Activated T-helper 1 cell treated with Interleukin-2 at 50 U/mL for 16 hours (primary cell): Measurements from ENCODE around the gene DAGLB.
"Not testable (repeated sequence)": the region's sequence is repeated elsewhere in the genome, so short reads cannot be mapped to it uniquely, and the experiment has no call there.

ENCODE experiments used
- DNase-seq: peaks from one replicate; pipeline ENCODE4 v3.0.0-alpha.2; 2020; ENCODE audit warnings: low read depth

The DAGLB gene

DNA sequence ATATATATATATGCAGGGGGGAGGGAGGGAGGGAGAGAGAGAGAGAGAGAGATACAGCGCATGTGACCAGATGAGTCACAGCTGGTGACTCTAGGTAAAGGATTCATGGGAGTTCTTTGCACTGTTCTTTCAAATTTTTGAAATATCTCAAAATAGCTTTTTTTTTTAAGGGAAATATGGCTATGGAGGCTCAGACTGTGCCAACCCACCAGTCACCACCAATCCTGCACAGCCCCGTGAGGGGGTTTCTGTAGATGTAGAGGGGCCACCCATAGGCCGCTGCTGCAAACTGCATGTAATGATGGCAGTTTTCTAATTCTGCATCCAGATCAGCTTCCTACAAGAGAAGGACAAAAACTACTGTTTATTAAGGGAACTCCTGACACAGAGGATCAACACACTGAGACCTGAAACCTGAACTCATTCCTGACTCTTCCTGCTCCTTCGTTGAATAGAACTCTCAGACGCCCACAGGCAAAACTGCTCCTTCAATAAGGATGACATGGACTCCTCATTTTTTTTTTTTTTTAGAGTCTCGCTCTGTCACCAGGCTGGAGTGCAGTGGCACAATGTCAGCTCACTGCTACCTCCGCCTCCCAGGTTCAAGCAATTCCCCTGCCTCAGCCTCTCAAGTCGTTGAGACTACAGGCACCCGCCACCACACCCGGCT lies 17.3 kb downstream of the DAGLB start:
- no peak for DNase-seq

DNA sequence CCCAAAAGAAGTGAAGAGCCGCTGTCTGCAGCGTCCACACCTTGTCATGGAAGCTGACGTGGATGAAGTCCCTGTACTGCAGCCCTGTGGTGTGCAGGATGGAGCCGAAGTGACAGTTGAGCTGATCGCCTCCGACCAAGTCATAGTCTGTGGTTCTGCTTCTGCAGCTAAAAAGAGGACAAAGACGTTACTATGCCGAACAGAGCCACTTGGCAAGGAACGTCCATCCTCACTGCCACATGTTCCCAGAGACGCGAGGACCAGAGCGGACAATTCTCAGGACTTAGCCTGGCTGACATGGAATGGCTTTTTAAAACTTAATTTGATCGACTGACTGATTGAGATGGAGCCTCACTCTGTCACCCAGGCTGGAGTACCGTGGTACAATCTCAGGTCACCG lies 21.8 kb downstream of the DAGLB start:
- no peak for DNase-seq

DNA sequence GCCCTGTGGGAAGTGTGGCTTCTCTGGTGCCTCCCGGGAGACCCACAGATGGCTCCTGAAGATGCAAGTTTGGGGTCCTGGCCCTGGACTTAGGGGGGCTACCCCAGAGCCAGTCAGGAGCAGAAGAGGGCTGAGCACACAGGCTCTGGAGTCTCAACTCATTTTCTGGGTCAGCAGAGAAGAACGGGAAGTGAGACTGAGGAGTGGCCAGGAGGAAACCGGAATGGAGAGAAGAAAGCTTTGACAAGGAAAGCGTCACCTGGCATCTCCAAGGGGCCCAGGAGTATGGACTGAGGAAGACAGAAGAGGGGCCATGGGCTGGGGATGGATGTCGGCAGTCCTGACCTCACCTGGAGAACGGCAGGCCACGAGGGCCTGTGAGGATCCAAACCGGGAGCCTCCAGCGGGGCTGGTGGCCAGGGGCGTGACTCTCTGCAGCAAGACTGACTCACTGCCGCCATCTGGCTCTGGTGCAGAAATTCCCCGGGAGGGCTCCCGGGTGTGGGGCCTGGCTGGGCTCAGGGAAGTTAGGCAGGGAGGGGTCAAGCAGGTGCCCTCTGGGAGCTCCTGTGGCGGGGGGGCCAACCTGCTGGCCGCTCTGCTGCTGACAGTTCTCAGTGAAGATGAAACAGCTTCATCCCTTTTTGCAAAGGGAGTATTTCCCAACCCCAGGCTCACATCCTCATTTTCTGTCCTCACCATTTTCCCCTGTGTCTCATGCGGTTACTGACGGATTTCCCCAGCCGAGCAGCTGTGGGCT lies 23.6 kb downstream of the DAGLB start:
- DNase-seq: no peak

DNA sequence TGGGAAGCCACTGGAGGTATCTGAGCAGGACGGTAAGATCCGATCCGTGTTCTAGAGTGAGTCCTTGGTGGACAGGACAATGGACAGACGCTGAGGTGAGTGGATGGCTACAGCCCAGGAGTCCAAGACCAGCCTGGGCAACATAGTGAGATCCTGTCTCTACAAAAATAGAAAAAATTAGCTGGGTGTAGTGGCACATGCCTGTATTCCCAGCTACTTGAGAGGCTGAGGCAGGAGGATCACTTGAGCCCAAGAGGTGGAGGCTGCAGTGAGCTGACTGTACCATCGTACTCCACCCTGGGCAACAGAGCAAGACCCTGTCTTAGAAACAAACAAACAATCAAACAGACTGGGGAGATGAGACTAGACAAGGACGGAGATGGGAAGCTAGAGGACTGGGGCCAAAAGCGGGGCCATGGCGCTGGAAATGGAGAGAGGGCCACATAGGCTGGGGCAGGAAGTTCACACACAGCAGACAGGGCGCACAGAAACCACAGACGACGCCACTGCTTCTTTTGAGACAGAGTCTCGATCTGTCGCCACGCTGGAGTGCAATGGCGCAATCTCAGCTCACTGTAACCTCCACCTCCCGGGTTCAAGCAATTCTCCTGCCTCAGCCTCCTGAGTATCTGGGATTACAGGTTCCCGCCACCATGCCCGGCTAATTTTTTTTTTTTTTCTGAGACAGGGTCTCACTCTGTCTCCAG lies 24.7 kb downstream of the DAGLB start:
- no peak for DNase-seq

DNA sequence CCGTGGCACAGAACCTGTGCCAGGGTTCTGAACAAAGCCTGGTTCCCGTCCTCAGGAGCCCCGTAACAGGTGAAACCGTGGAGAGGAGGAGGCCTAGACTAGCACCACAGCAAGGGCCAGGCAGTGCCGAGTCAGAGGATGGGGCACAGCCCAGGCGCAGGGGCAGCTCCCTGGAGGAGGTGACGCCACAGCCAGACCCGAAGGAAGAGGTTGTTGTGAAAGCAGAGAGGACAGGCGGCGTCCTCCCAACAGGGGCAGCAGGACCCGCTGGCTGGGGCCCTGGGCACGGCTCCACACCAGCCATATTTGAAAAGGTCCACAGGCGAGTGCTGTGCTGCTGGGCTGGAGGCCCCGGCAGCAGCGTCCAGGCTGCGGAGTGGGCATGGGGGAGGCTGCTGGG lies 25.7 kb downstream of the DAGLB start:
- DNase-seq: no peak

DNA sequence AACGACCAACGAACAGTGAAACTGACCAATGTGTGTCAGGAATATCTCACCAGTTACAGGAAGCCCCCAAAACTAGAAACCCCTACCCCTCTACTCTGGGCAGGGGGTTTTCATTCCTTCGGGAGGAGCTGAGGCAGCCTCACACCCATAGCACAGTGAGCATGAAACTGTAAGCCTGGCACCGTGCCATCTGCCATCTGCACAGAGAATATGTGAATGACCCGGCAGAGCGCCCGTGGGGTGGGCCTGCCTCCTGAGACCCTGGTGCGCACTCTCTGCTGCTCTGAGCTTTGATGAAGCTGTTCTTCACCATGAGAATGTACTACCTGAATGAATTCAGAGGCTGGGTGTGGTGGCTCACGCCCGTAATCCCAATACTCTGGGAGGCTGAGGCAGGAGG lies 27.1 kb downstream of the DAGLB start:
- no peak for DNase-seq

DNA sequence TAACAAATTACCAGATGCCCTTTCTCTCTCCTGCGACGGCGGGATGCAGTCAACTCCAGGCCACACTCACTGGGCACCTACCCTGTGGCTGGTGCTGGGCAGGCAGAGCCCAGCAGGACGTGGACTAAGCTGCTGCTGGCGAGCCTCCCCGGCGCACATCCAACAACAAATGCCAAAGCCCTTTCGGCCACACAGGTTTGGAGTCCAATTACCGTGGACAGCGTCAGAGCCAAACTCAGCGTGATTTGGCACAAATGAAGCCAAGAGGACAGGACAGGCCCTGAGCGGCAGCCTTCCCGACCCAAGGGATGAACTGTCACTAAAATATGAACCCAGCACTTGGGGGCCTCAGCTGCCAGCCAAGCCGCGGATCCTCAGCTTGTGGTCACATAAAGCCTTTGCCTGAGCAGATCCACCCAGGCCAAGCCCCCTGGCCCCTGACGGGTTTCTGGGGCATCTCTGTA lies 28.4 kb downstream of the DAGLB start:
- DNase-seq: no peak

DNA sequence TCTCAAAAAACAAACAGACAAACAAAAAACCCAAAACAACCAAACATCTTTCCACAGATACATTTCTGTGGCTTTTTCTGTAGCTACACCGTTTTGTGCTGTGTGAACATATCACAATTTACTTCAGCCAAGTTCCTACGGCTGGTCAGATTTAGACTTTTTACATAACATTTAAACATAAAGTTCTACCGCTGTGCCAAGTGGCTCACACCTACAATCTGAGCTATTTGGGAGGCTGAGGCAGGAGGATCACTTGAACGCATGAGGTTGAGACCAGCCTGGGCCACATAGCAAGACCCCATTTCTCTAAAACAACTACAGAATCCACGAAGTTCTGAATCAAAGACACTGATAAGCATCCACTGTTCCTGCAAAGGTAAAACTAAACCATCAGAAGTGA lies 30.3 kb downstream of the DAGLB start:
- no peak for DNase-seq

DNA sequence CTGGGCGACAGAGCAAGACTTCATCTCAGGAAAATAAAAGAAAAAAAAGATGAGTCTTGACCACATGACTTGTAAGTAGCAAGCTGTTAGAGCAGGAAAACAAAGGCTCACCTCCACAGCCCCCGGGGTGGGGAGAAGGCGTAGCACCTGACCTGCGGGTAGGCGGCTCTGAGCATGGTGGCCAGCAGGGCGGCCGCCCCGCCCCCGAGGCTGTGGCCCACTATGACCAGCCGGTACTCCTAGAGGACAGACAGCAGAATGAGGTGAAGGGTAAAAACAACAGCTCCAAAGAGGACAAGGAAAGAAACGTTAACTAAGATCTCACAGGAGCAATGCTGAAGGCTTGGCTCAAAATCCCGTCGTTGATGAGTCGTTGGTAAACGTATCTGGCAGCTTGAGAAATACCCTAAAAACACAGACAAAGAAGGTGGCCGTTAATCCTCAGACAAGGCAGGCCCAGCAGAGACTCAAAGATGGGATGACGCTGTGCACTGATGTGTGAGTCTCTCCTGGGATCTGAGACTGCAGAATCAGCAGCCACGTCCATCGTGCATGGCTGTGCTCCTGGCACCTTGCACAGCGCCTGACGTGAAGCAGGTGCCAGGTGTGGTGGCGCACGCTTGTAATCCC lies 31.1 kb downstream of the DAGLB start:
- no peak for DNase-seq

DNA sequence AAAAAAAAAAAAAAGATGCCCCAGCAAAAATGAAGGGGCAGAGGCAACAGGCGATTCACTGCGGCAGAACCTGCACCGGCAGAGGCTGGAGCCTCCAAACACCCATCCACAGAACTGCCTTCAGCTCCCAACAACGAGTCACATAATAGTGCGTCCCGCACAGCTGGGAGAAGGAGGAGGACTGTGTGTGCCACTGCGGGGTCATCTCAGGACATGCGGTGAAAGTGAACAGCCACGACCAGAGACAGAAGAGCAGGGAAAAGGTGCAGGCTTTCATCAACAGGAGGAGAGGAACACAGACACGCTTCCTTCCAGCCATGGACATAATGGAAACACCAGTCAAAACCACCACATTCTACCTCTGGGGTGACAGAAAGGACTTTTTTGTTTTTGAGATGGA lies 34.1 kb downstream of the DAGLB start:
- no peak for DNase-seq

DNA sequence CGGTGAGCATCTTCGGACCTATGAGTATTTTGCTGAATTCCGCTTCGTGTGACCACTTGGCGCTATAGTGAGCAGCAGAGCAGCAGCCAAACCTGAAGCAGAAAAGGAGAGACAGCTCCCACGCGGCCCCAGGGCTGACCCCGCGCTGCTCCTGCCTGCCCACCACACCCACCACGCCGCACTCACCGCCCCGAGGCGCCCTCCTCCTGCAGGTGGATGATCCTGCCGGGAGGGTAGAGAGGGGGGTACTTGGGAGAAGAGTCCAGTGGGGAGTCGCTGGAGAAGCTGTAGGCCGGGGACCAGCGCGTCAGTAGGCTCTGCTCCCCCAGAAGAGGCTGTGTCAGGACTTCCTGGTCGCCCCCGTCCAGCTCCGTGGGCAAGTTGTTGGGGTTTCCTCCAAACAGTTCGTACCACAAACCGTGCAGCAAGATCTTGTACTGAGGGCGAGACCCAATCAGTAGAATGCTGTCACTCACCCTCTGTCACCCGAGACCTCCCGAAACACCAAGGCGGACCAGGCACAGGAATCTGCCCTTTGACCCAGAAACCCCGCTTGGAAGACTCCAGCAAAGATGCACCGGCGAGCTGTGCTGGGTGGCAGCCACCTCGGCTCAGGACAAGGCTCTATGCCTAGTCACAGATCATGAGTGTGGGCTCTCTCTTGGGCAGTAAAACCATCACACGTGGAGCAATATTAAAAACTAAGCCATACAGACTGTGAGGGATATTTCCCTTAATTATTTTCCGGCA lies 37.6 kb downstream of the DAGLB start:
- DNase-seq: no peak

DNA sequence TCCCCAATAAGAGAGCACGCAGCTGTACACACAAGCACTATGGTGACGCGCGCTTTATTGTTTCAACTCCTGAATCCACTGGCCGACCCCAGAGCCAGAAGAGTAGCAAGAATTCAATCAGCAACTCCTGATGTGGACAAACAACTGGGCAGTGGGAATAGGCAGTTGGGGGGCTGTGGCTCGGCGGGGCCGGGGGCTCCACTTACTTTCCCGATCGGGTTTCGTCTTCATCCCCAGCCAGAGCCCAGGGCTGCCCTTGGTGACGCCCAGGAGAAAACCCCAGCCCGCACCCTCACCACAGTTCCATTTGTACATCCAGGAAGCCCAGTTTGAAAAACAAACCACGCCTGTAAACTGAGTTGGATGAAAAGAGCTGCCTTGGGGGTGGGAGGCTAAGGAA lies 38.7 kb downstream of the DAGLB start:
- DNase-seq: no peak

DNA sequence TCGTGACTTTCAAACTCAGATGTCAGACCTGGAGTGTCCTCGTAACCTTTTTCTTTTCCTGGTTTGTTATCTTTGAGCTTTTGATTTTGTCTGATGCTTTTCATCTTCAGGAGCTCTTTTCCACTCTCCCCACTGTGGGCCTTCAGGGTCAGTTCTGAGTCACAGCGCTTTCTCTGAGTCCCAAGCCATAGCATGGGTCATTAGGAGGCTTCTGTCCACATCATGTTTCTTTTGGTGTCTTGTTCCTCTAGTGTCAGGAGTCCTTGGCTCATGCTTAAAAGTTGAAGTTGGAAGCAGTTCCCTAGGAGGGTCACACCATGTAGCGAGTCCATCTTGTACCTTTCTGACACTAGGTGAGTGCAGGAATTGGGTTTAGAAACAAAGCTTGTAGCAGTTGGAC lies 40.3 kb downstream of the DAGLB start:
- DNase-seq: no peak

DNA sequence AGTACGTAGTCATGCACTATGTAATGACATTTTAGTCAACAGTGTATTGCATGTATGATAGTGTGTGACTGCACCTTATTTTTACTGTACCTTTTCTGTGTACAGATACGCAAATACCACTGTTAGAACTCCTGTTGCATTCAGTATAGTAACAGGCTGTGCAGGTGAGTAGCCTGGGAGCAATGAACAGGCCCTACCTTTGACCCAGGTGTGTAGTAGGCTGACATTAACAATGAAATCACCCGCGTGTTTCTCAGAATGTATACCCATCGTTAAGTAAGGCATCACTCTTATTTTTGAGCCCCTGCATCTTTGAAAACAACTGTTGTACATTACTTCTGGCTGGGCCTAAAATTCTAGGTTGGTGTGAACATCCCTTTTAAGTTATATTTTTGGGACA lies 41.6 kb downstream of the DAGLB start:
- no peak for DNase-seq

DNA sequence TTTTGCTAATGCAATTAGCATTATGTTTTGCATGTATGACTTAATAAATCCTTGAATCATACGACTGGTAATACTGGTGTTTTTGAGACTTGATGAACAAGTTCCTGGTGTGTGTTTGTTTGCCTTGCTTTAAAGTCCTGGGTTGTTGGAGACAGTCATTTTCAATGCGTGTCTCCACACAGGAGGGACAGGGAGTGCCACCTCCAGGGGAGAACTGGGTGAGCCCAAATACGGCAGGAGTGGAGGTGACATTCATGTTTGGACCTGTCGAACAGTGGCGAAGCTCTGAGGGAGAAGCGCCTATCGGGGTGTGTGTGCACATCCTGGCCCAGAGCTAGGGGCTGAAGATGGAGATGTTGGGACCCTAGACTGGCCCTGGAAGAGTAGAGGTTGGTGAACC lies 43.8 kb downstream of the DAGLB start:
- no peak for DNase-seq

DNA sequence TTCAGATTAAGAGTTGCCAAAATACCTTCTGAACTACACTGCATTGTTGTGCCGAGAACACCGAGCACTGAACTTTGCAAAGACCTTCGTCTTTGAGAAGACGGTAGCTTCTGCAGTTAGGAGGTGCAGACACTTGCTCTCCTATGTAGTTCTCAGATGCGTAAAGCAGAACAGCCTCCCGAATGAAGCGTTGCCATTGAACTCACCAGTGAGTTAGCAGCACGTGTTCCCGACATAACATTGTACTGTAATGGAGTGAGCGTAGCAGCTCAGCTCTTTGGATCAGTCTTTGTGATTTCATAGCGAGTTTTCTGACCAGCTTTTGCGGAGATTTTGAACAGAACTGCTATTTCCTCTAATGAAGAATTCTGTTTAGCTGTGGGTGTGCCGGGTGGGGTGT lies 45.0 kb downstream of the DAGLB start:
- DNase-seq: no peak

DNA sequence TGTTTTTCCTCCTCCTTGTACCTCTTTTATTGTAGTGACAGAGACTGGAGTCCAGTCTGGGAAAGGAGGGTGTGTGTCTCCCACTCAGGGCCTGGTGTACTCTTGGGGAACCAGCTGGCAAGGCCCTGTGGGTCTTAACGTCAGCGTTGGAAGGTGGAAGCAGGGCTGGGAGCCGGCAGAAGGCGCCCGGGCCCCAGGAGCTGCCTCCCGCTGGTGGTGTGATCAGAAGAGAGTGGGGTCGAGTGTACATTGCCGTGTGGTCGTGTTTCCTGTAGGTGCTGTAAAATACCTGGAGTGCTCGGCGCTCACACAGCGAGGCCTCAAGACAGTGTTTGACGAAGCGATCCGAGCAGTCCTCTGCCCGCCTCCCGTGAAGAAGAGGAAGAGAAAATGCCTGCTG lies 45.7 kb downstream of the DAGLB start:
- DNase-seq: no peak

DNA sequence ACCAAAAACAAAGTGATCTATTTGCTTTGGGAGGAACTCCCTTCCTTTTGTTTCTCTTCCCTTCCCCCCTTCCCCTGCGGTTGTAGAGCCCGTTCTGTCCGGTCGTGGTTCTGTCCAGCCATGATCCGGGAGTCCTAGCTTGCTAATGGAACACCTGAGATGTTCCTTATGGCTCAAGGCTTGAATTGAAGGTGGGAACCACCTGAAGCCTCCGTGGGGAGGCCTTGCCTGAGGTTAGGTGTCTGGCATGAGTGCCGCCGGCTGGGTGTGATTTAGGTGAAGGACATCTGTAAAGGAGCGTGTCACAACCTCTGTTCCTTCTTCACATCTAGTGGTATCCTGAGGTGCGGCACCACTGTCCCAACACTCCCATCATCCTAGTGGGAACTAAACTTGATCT lies 46.2 kb downstream of the DAGLB start:
- no peak for DNase-seq

DNA sequence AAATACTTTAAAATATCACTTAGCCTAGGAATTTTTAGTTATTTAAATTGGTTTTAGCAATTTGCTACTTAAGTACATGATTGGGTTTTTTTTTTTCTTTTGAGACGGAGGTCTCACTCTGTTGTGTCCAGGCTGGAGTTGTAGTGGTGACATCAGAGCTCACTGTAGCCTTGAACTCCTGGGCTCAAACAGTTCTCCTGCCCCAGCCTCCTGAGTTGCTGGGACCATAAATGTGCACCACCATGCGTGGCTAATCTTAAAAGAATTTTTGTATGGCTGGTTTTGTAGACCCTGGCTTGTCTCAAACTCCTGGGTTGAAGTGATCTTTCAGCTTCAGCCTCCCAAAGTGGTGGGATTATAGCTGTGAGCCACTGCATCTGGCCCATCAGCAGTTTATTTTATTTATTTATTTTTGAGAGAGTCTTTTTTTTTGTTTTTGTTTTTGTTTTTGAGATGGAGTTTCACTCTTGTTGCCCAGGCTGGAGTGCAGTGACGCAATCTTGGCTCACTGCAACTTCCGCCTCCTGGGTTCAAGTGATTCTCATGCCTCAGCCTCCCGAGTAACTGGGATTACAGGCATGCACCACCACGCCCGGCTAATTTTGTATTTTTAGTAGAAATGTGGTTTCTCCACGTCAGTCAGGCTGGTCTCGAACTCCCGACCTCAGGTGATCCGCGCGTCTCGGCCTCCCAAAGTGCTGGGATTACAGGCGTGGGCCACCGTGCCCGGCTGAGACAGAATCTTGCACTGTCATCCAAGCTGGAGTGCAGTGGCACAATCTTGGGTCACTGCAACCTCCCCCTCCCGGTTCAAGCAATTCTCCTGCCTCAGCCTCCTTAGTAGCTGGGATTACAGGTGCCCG lies 47.3 kb downstream of the DAGLB start:
- DNase-seq: not testable (repeated sequence)

DNA sequence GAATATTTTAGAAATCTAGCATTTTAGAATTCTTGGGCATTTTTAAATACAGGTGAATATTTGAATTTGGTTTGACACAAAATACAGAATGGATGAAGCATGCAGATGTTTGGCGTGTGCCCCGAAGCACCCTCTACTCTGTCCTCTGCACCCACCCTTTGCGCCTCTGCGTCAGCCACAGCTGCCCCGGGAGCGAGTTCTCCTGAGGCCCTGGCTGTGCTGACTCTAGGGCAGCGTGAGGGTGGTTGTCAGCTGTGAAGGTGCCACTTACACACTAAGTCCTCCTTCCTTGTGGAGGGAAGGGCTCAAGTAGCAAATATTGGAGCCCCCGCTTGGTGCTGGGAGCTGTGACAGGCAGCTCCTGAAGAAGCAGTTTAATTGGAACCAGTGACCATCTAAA lies 48.4 kb downstream of the DAGLB start:
- no peak for DNase-seq

DNA sequence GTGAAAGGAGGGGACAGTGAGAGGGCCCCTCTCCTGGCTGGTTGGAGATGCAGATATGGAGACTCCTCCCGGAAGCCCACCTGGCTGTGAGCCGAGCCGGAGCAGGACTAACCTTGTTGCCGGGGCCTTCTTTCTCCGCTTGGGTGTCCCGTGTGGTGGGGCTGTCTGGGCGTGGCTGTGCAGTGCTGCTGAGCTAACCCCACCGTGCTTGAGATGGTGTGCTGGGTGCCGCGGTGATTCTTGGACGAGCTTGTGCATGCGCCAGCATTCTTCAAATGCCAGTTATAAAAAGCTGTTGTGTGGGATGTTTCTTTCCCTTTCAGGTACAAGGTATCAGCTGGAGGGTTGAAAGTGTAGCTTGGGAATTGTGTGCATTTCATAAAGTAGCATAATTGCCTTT lies 48.8 kb downstream of the DAGLB start:
- DNase-seq: no peak
